WTC11 (cell line): ENCODE results near the gene WDR1.

Experiments used
- ATF1 ChIP-seq: sonication (generic); formaldehyde crosslinking; IDR thresholded peaks from 2 replicates; pipeline ENCODE4 v1.8.1; 2023; ENCODE audit warnings: mild to moderate bottlenecking, moderate library complexity, missing genetic modification reagents
- ATF3 ChIP-seq: sonication (generic); formaldehyde crosslinking; conservative IDR thresholded peaks from 2 replicates; pipeline ENCODE4 v1.8.1; 2022; ENCODE audit warnings: mild to moderate bottlenecking, missing genetic modification reagents
- CTCF ChIP-seq: fragments of 200-600 bp; IDR thresholded peaks from 2 replicates; pipeline ENCODE4 v1.8.0; 2022; ENCODE audit warnings: antibody characterized with exemption
- FOXK1 ChIP-seq: sonication (generic); formaldehyde crosslinking; IDR thresholded peaks from 2 replicates; pipeline ENCODE4 v1.8.0; 2022; ENCODE audit warnings: mild to moderate bottlenecking, moderate library complexity, missing genetic modification reagents
- GABPB1 ChIP-seq: sonication (generic); formaldehyde crosslinking; IDR thresholded peaks from 2 replicates; pipeline ENCODE4 v1.8.1; 2023; ENCODE audit warnings: mild to moderate bottlenecking, missing genetic modification reagents
- JUN ChIP-seq: sonication (generic); formaldehyde crosslinking; IDR thresholded peaks from 2 replicates; pipeline ENCODE4 v1.8.0; 2023; ENCODE audit warnings: mild to moderate bottlenecking, missing genetic modification reagents
- TEAD1 ChIP-seq: sonication (generic); formaldehyde crosslinking; IDR thresholded peaks from 2 replicates; pipeline ENCODE4 v1.8.0; 2022; ENCODE audit warnings: mild to moderate bottlenecking, missing genetic modification reagents
- TEAD4 ChIP-seq: sonication (generic); formaldehyde crosslinking; IDR thresholded peaks from 2 replicates; pipeline ENCODE4 v1.8.0; 2022; ENCODE audit warnings: mild to moderate bottlenecking, missing genetic modification reagents
- USF1 ChIP-seq: sonication (generic); formaldehyde crosslinking; IDR thresholded peaks from 2 replicates; pipeline ENCODE4 v1.8.0; 2022; ENCODE audit warnings: mild to moderate bottlenecking, missing genetic modification reagents
- ZBTB43 ChIP-seq: sonication (generic); formaldehyde crosslinking; IDR thresholded peaks from 2 replicates; pipeline ENCODE4 v1.8.1; 2023; ENCODE audit warnings: mild to moderate bottlenecking, missing genetic modification reagents
- ZNF512 ChIP-seq: sonication (generic); formaldehyde crosslinking; IDR thresholded peaks from 2 replicates; pipeline ENCODE4 v1.8.1; 2022; ENCODE audit warnings: missing genetic modification reagents, borderline replicate concordance
- ZNF532 ChIP-seq: fragments of 250-450 bp; sonication (Bioruptor Pico); IDR thresholded peaks from 2 replicates; pipeline ENCODE4 v1.9.0; 2021; ENCODE audit warnings: mild to moderate bottlenecking, borderline replicate concordance
- TF ChIP-seq, protein P1 (sequence below): sonication (generic); formaldehyde crosslinking; conservative IDR thresholded peaks from 2 replicates; pipeline ENCODE4 v1.8.1; 2023; ENCODE audit warnings: mild to moderate bottlenecking, low read depth, missing genetic modification reagents, moderate library complexity
- TF ChIP-seq, protein P2 (sequence below): sonication (generic); formaldehyde crosslinking; IDR thresholded peaks from 2 replicates; pipeline ENCODE4 v1.8.1; 2023; ENCODE audit warnings: mild to moderate bottlenecking, moderate library complexity, missing genetic modification reagents

- TF ChIP-seq CTCF (no peak), TEAD4 (CRISPR knock-in tag) (no peak), ZNF532 (no peak), USF1 (no peak), JUN (no peak), ZNF512 (CRISPR knock-in tag) (no peak), ATF1 (CRISPR knock-in tag) (no peak), FOXK1 (CRISPR knock-in tag) (no peak), GABPB1 (CRISPR knock-in tag) (no peak), TEAD1 (CRISPR knock-in tag) (no peak), ATF3 (CRISPR knock-in tag) (no peak), ZBTB43 (CRISPR knock-in tag) (no peak)
- TF ChIP-seq, protein P1, sequence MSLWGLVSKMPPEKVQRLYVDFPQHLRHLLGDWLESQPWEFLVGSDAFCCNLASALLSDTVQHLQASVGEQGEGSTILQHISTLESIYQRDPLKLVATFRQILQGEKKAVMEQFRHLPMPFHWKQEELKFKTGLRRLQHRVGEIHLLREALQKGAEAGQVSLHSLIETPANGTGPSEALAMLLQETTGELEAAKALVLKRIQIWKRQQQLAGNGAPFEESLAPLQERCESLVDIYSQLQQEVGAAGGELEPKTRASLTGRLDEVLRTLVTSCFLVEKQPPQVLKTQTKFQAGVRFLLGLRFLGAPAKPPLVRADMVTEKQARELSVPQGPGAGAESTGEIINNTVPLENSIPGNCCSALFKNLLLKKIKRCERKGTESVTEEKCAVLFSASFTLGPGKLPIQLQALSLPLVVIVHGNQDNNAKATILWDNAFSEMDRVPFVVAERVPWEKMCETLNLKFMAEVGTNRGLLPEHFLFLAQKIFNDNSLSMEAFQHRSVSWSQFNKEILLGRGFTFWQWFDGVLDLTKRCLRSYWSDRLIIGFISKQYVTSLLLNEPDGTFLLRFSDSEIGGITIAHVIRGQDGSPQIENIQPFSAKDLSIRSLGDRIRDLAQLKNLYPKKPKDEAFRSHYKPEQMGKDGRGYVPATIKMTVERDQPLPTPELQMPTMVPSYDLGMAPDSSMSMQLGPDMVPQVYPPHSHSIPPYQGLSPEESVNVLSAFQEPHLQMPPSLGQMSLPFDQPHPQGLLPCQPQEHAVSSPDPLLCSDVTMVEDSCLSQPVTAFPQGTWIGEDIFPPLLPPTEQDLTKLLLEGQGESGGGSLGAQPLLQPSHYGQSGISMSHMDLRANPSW (CRISPR knock-in tag) = no peak
- TF ChIP-seq, protein P2, sequence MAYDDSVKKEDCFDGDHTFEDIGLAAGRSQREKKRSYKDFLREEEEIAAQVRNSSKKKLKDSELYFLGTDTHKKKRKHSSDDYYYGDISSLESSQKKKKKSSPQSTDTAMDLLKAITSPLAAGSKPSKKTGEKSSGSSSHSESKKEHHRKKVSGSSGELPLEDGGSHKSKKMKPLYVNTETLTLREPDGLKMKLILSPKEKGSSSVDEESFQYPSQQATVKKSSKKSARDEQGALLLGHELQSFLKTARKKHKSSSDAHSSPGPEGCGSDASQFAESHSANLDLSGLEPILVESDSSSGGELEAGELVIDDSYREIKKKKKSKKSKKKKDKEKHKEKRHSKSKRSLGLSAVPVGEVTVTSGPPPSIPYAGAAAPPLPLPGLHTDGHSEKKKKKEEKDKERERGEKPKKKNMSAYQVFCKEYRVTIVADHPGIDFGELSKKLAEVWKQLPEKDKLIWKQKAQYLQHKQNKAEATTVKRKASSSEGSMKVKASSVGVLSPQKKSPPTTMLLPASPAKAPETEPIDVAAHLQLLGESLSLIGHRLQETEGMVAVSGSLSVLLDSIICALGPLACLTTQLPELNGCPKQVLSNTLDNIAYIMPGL = no peak
Observed at GRCh38 chr4:10066206-10066605, 50.4 kb downstream of the WDR1 start.
